Measurements from ENCODE around the gene SDC3. TPM values are rescaled to one million over a fixed set of nuclear protein-coding genes. Genes with fewer than 3 reads are reported as not detected.
A peak's percentile ranks its signal among the peaks of the same experiment; 100 is the strongest.

SDC3 gene
- total and polyA plus RNA-seq, 2 of the 8 experiments (the other 6 are each of a cell fraction or from before 2014, with no cell fraction given), result 7.0 to 27.0 TPM

DNA sequence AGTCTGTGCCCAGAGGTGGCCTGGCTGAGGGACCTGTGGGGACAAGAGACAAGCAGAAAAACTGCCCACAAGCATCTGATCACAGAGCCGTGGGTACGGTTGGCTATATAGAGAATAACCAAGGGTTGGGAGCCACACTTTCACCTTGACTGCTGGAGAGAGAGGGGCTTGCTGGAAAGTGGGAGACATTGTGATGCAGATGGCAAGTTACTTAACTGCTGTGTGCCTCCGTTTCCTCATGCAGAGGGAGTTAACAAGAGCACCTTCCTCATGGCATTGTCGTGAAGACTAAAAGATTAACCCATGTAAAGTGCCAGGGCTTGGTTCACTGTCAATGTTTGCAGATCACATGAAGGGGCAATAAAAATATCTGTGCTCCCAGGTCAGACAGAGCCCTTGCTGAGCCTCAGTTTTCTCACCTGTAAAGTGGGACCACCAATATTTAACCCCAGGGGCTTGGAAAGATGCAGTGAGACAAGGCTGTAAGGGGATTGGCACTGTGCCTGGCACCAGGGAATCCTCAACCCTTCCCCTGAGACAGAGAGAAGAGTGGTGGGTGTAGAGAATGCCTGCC is 52.8 kb downstream of the SDC3 start:
- CTCF ChIA-PET (ENCODE audit: partially characterized antibody), result interaction anchor here (0.6 to 6.2 kb wide), 15 partner anchors 8 to 644 kb away, joined by 3 to 57 read pairs (median 5); no protein-coding TSS in a partner anchor
- Histone ChIP-seq H3K9me3 (ENCODE audit: insufficient read depth in 2 of 2, low read depth in 1 of 2, low read length in 1 of 2) (no peaks in the 10 kb centered on the region), H3K4me1 (replicated peaks in 1 of 4; ENCODE audit: control insufficient read depth in 3 of 4, insufficient read depth in 4 of 4, low read length in 3 of 4) (peaks cover 15 to 33% (median 24%) of the 10 kb centered on the region in 4 experiments), H3K4me3 (ENCODE audit: extremely low read depth in 1 of 4, insufficient read depth in 2 of 4, low read depth in 3 of 4, low read length in 4 of 4) (no peak overlapping the region; a peak in 1 of 8 replicates), H3K18ac (ENCODE audit: extremely low read depth, low read length) (no peak overlapping the region), H3K79me1 (ENCODE audit: low read depth, low read length) (no peaks in the 10 kb centered on the region), H4K5ac (ENCODE audit: insufficient read length, low read depth, low read length) (no peak overlapping the region), H3K23ac (ENCODE audit: insufficient read length) (no peak overlapping the region), H3K14ac (ENCODE audit: insufficient read length) (no peak overlapping the region), H2BK12ac (ENCODE audit: low read depth, low read length) (peak overlapping the region; percentile 89; the same call in 1 of the 2 replicates), H3K23me2 (ENCODE audit: low read depth, low read length) (peaks cover 1% of the 10 kb centered on the region; the same call in 1 of the 2 replicates), H2BK120ac (replicated peaks; ENCODE audit: low read depth, low read length) (no peak overlapping the region), H3K79me2 (ENCODE audit: control insufficient read depth in 1 of 2, insufficient read depth in 2 of 2, low read length in 2 of 2) (no peaks in the 10 kb centered on the region), H2AFZ (ENCODE audit: low read length) (no peak overlapping the region), H4K91ac (replicated peaks; ENCODE audit: insufficient read length, low read length) (no peak overlapping the region), H3K27me3 (replicated peaks in 1 of 4; ENCODE audit: control insufficient read depth in 3 of 4, extremely low read depth in 1 of 4, insufficient read depth in 3 of 4, low read length in 3 of 4) (no peaks in the 10 kb centered on the region), H2BK15ac (ENCODE audit: low read length) (0 out of 2 replicates have a peak overlapping the region, but pooled peaks have one; percentile 83), H3K4ac (replicated peaks; ENCODE audit: insufficient read length, low read depth, low read length) (no peak overlapping the region), H4K8ac (ENCODE audit: extremely low read depth, insufficient read depth, low read length) (no peak overlapping the region), H2BK20ac (ENCODE audit: low read length) (peak overlapping the region; percentile 11; the same call in 1 of the 2 replicates), H2BK5ac (ENCODE audit: low read depth, low read length) (peak overlapping the region; percentile 21; the same call in 1 of the 2 replicates), H3K27ac (ENCODE audit: low read depth, low read length) (no peak overlapping the region), H2AK5ac (ENCODE audit: low read depth, low read length) (no peak overlapping the region), H3K36me3 (ENCODE audit: control insufficient read depth in 2 of 4, insufficient read depth in 4 of 4, low read length in 3 of 4) (no peaks in the 10 kb centered on the region), H3K9ac (replicated peaks in 1 of 4; ENCODE audit: extremely low read depth in 1 of 4, low read depth in 3 of 4, low read length in 3 of 4) (no peak overlapping the region), H4K20me1 (replicated peaks in 1 of 2; ENCODE audit: control insufficient read depth in 1 of 2, insufficient read depth in 2 of 2, low read length in 2 of 2) (no peaks in the 10 kb centered on the region), H3K4me2 (ENCODE audit: insufficient read depth in 1 of 2, low read depth in 2 of 2, low read length in 2 of 2) (peak overlapping the region; percentile 40 to 45), H3K56ac (replicated peaks; ENCODE audit: insufficient read length, low read depth, low read length) (no peak overlapping the region)
- WGBS, 2 experiments (ENCODE audit: extremely low coverage in 1 of 2, insufficient coverage in 1 of 2, insufficient read length in 1 of 2, insufficient replicate concordance in 2 of 2, low coverage in 1 of 2, low lambda C conversion rate in 2 of 2, missing lambda C conversion rate in 1 of 2), result 38% methylated on average over 4 of the region's 4 CpGs; no CpG with 5 or more reads in 1 of the 2 experiments
- FAIRE-seq, result peak; percentile 90
- DNase-seq (ENCODE audit: low read depth in 1 of 2, low spot score in 2 of 2), result no peak
- POLR2A ChIA-PET (ENCODE audit: partially characterized antibody), result interaction anchor here (0.5 to 1.7 kb wide), 3 partner anchors 8 to 31 kb away, joined by 3 to 4 read pairs (median 3); no protein-coding TSS in a partner anchor
- TF ChIP-seq NANOG (IDR thresholded peaks at IDR 0.05; ENCODE audit: insufficient read depth, low read depth, low read length, poor library complexity, severe bottlenecking) (peak; percentile 51), POU5F1 (IDR thresholded peaks at IDR 0.05; ENCODE audit: low read depth, low read length) (peak; percentile 47; the same call in 1 of the 2 replicates), KDM1A (IDR thresholded peaks at IDR 0.05; ENCODE audit: borderline replicate concordance, low read length) (peak; percentile 92), EZH2 (IDR thresholded peaks at IDR 0.05; ENCODE audit: low read depth, low read length, severe bottlenecking) (no peak)
